Fibroblast of the conjunctiva (primary cell): ENCODE measurements around the gene CHD9.
"Not testable (repeated sequence)": the region's sequence is repeated elsewhere in the genome, so short reads cannot be mapped to it uniquely, and the experiment has no call there.

ENCODE experiments used
- DNase-seq: peaks from one replicate; pipeline ENCODE4 v3.0.0-alpha.2; 2010; ENCODE audit warnings: low read depth

Gene CHD9

DNA sequence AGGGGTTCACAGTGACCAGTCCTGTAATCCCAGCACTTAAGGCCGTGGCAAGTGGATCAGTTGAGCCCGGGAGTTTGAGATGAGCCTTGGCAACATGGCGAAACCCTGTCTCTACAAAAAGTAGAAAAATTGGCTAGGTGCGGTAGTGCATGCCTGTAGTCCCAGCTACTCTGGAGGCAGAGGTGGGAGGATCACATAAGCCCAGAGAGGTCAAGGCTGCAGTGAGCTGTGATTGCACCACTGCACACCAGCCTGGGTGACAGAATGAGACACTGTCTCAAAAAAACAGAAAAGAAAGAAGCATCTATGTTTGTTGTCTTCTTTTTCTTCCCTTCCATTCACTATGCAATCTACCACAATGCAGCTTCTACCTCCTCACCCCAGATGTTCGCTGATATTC is 227.5 kb downstream of the CHD9 start:
- no peak for DNase-seq

DNA sequence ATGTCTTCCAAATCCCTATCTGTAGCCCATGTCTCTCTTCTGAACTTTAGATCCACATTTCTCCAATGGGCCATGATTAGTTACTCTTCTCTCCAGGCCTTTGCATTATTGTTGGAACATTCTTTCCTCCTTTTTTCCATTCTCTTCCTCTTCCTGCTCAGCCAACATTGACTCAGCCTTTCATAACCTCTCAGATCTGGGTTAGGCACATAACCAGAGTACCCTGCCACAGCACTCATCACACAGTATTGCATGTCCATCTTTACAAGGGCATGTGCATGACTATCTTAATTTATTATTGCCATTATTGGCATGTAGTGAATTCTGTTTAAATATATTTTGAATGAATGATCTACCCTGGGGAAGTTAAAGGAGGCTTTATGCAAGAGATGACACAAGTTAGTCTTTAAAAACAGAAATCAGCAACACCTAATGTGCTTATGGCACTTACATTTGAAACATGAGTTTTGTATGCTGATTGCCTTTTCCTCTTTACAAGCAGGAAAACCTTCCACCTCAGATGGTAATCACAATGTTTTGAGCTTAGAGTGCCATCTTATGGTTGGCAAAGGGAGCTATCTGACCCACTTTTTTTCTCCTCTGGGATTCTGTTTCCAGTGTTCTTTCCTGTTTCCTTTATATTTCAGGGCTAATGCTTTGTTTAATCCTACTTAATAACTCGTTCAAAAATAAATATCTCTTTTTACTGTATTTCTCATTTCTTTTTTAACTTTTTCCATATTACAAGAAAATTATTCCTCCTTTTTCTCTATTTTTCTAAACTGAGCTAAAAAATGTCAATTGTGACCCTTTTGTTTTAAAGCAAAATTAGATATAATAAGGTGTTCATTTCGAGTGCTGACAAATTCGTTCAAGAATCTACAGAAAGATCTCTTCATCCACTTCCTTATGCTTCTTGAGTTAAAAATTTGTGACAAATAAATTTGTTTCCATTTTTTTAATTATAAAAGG is 228.5 kb downstream of the CHD9 start:
- peak; percentile 43 for DNase-seq

DNA sequence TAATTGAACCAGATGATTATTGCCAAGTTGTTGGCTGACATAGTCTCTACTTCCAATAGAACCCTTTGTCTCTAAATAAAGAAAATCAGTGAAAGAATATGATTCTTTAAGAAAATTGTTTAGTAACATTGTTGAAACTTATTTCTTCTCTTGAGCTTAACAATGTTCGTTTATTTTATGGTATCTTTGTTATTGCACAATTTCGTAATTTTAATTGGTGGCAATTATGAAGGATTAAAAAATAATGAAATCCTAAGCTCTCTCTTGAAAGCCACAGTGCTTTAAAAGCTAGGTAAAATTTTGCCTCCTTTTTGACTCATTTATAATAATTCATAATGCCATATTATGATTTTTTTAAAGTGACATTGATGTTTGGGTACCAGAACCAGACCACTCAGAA is 230.4 kb downstream of the CHD9 start:
- no peak for DNase-seq

DNA sequence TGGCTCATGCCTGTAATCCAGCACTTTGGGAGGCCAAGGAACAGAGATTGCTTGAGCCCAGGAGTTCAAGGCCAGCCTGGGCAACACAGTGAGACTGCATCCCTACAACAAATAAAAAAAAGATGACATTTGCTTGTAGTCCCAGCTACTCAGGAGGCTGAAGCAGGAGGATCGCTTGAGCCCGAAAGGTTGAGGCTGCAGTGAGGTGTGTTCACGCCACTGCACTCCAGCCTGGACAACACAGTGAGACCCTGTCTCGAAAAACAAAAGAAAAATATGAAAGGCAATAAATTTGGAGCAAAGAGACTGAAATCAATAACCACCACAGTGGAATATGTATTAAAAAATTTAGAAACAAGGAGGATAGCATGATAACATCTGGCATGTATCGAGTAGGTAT is 235.7 kb downstream of the CHD9 start:
- DNase-seq, result no peak

DNA sequence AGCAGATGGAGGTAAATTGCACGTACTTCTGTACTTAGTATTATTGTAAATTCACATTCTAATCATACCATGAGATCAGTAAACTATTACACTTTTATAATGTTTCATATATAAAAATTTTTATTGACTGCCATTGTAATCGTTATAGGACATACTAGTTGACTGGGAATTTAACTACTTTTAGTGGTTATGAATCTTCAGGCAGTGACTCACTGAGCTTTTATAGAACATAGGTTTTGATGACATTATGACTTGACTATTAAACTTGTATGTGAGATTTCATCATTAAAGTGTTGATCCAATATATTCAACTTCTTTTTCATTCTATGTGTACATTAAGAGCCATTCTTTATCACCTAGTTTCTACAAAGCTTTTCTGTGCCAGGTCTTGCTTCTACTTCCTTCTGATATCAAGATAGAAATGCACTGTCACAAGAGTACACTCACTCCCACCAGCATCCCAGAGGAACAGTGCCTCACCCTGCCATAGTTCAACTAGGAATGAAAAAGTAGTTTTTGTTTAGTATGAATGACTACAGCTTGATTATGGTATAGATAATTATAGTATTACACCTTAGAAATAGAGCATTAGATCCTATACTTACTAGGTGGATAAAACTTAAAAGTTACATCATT is 237.1 kb downstream of the CHD9 start:
- no peak for DNase-seq

DNA sequence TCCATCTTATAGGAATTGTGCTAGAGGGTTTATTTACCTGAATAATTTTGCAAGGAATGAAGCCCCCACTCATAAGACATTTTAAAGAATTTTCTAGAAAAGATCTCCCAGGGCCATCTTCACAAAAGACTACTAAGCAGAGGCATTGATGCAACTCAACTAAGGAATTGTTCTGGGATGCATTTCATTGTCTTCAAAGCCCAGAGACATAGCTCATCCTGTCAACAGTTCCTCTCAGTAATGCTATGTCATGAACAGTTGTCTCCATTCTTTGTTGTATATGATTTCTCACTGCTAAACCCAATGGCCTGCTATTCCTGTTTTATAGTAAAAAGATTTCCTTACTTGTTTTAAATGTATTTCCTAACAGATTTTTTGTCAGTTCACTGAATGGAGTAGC is 242.7 kb downstream of the CHD9 start:
- DNase-seq, result no peak

DNA sequence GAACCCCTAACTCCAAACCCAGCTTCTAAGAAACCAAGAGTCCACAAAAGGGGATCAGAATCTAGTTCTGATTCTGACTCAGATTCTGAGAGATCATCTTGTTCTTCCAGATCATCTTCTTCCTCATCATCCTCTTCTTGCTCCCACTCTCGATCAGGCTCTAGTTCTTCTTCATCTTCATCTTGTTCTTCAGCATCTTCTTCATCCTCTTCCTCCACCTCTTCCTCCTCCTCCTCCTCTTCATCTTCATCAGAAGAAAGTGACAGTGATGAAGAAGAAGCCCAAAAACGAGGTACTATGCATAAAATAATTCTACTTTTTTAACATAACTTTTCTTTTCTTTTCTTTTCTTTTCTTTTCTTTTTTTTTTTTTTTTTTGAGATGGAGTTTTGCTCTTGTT is 249.5 kb downstream of the CHD9 start:
- no peak for DNase-seq

DNA sequence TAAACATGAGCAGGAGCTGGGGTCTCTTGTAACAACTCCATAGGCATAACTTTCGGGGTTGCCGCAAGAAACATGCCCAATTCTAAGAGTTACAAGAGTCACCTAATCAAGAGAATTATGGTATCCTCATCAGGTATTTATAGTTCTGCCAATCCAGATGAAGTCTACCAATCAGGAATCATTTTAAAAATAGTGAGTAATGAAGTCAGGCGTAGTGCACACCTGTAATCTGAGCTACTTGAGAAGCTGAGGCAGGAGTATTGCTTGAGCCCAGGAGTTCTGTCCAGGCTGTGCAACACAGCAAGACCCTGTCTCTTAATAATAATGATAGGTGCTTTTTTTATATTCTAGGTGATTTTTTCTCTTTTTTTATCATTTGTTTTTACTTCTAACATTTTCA is 251.0 kb downstream of the CHD9 start:
- DNase-seq, result no peak

DNA sequence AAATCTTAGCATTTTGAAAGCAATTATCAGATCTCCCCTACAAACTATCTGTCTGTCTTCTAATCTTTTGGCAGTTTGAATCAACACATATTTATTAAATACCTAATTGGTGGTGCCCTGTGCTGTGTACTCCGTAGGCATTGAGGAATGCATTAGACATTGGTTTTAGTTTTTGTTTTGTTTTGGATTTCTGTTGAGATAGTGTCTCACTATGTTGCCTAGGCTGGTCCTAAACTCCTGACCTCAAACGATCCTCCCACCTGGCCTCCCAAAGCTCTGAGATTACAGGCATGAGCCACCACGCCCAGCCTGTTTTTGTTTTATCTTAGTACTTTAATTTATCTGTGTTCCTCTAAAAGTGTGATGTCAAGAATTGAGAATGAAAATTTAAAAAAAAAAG is 254.7 kb downstream of the CHD9 start:
- DNase-seq, result no peak

DNA sequence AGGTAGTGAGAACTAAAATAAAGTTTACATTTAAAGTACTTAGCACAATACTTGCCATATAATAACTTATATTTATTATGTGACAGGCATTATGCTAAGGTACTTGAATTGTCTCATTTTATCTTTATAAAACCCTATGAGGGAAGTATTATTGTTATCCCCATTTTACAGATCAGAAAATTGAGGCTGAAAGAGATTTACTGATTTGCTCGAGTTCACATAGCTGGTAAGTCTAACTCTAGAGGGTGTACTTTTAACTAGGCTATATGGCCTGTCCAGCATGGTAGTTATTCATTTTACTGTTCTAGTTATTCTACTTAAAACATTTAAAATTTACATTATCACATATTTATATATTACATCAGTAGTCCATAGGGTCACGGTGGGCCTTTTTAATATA is 266.2 kb downstream of the CHD9 start:
- DNase-seq, result no peak

DNA sequence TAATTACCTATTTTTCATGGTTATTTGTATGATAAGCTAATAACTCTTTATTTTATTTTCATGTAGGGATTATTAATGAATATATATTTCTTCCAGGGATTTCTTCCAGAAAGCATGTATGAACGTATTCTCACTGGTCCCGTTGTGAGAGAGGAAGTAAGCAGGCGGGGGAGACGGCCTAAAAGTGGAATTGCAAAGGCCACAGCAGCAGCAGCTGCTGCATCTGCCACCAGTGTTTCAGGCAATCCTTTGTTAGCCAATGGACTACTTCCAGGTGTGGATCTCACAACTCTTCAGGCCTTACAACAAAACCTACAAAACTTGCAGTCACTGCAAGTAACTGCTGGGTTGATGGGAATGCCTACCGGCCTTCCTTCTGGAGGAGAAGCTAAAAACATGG is 269.1 kb downstream of the CHD9 start:
- no peak for DNase-seq

DNA sequence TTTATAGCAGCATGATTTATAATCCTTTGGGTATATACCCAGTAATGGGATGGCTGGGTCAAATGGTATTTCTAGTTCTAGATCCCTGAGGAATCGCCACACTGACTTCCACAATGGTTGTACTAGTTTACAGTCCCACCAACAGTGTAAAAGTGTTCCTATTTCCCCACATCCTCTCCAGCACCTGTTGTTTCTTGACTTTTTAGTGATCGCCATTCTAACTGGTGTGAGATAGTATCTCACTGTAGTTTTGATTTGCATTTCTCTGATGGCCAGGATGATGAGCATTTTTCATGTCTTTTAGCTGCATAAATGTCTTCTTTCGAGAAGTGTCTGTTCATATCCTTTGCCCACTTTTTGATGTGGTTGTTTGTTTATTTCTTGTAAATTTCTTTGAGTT is 276.2 kb downstream of the CHD9 start:
- DNase-seq, result not testable (repeated sequence)

DNA sequence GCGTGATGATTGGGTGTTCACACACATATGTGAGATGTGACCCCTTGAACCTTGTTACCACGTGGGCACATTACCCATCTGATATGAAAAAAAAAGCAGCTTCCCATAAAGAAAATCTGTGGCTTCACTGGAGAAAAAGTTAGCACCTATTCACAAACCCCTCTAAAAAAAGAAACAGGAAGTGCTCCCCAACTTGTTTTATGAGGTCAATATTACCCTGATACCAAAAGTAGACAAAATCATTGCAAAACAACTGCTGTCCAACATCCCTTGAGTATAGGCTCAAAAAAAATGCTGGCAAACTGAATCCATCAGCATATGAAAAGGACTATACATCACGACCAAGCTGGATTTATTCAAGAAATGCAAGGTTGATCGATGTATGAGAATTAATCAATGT is 279.8 kb downstream of the CHD9 start:
- DNase-seq, result no peak

DNA sequence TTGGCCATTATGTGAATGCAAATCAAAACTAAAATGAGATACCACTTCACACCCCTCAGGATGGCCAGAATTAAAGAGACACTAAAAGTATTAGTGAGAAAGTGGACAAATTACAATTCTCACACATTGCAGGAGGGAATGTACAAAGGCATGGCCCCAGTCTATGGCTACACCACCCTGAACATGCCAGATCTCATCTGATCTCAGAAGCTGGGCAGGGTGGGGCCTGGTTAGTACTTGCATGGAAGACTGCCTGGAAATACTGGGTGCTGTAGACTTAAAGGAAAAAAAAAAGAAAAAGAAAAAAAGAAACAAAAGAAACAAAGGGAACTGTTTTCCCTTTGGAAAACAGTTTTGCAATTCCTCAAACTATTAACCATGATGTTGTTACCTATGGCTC is 282.5 kb downstream of the CHD9 start:
- DNase-seq, result no peak

DNA sequence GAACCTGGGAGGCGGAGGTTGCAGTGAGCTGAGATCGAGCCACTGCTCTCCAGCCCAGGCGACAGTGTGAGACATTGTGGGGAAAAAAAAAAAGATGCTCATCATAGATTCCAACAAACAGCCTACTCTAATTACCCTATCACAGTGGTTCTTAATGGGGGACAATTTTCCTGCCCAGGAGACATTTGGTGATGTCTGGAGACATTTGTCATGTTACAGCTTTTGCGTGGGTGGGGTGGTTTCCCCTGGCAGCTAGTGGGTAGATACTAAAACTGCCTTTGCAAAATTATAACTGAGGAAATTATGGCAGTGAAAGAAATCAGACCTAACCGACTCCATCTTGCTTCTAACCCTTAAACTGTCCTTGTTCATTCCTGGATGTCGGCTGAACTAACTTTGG is 287.0 kb downstream of the CHD9 start:
- DNase-seq, result no peak

DNA sequence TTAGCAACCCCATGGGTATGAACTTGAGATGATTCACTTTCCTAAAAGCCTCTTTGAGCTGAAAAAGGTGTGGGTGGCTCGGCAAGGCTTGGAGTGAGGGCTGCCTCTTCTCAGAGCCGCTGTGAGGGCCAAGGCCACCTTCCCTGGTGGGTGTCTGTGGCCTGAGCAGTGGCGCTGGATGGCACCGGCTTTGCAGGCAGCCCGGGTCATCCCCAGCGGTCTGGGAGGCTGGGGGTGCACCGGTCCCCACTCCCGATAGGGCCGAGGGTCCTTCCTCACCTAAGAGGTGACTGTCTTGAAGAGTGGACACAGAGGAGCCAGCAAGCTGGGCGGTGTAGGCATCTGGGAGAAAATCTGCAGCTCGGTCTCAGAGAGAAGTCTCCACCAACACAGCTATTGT is 300.3 kb downstream of the CHD9 start:
- no peak for DNase-seq

DNA sequence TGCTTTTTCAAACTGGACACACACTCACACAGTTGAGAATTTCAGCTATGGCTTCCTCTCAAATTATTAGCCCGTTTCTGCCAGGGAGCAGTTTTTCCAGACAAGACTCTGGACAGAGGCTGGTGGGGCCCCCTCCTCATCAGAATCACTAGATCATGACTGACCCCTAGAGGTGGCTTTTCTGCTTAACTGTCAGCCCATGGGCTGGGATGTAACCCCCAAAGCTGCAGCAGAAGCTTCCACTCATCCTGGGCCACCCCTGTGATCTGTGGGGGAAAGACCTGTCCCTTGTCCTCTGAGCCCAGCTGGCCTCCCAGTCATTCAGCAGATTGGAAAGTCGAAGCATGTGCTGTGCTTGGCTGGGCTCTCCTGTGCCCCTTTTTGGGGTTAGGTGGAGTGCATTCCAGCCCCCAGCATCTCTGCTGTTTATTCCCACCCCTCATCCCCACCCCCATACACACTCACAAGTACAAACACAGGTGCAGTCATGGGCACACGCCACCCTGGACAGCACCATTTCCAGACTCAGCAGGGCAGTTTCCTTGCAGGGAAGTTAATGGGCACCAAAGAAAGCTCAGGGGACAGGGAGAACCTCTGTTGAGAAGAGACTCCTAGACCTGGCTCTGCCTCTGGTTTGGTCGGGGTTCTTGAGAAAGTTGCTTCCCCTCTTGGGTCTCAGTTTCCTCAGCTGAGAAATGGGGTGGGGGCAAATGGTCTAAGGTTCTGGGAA is 301.9 kb downstream of the CHD9 start:
- DNase-seq, result no peak

DNA sequence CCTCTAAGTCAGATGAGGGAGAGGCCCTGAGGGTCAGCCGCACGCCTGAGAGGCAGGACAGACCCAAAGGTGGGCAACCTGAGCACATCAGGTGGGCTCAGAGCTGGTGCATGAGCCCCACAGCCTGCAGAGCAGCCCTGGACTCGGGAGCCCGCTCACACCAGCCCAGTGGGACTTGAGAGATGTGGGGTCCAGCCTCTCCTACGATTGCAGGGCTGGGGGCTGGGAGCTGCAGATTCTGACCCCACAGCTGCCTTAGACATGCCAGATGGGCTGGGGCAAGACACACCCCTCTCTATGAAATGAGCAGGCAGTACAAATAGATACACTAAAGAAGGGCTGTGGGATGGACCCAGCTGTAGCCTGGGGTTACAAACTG is 302.4 kb downstream of the CHD9 start:
- no peak for DNase-seq

DNA sequence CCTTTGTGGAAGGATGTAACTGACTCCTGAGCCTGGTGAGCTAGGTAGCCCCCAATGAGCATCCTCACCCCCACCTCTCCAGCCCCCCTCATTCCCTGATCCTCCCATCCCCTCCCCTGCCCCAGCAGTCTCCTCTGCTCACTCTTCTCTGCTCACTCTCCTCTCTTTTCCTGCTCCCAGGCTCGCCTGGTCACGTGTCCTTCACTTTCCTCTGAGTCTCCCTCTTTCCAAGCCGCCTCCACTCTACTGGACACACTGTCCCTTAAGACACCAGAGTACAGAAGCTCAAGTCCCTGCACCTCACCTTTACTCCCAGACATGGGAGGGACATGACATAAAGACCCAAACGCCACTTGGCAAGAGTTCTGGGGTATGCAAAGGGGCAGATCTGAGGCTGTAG is 303.2 kb downstream of the CHD9 start:
- DNase-seq, result no peak

DNA sequence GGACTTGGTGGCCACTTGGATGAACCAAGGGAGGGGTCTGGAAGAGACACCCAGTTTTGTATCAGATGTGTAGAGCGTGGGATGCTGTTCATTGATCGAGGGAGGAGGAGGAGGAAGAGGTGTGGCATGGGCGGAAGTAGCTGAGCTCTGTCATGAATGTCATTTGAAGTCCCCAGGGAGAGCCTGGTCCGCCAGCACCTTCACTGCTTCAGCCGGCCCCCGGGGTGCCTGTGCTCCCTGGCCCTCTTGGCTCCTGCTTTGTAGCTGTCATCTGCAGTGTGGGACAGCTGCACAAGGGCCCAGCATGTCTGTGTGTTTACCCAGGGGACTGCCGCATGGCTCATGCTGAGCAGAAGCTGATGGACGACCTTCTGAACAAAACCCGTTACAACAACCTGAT is 304.1 kb downstream of the CHD9 start:
- no peak for DNase-seq

DNA sequence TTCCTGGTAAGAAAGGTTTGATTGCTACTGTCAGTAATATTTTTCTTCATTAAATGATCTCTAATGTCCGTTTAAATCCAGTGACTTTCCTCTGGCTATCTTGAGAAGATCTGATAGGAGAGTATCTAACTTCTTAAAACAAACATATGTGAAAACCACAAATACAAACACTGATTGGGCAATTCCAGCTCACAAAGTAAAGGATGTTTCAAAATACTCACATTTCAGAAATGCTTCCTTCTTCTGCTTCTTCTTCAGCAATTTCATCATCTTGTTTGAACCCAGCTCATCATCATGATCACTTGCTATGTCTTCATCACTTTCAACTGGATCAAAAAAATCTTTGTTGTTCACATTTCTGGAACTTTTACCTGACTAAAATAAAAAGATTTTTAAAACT is 315.1 kb downstream of the CHD9 start:
- peak; percentile 5 for DNase-seq

DNA sequence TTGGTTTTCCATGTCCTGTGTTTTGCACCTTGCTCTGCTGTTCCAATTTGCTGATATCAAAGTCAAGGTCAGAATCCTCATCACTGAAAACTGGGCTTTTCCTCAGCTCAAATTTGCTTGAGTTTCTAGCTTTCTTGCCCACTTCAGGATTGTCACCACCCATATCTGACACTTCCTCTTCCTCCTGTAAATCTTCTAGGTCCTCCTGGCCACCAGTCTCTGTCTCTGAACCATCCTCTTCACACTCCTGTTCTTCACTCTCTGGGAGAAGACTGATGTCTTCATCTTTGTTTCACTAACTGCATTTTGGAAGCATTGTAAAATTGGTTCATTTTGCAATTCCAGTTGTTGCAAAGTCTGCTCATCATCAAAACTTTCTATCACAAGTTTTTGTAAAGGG is 316.0 kb downstream of the CHD9 start:
- DNase-seq, result no peak
